Jurkat, Clone E6-1 (cell line): ENCODE data around the gene PNPLA6.
A peak's percentile ranks its signal among the peaks of the same experiment; 100 is the strongest.
"Not testable (repeated sequence)": the region's sequence is repeated elsewhere in the genome, so short reads cannot be mapped to it uniquely, and the experiment has no call there.

ENCODE experiments used
- DNase-seq: peaks from one replicate; pipeline ENCODE4 v3.0.0-alpha.2; 2011; ENCODE audit warnings: low read depth, low spot score
- H3K4me3 ChIP-seq: 2 replicates; pipeline ENCODE4 v1.5.1; 2011; ENCODE audit warnings: mild to moderate bottlenecking, low read length, control low read depth, moderate library complexity

The PNPLA6 gene

DNA sequence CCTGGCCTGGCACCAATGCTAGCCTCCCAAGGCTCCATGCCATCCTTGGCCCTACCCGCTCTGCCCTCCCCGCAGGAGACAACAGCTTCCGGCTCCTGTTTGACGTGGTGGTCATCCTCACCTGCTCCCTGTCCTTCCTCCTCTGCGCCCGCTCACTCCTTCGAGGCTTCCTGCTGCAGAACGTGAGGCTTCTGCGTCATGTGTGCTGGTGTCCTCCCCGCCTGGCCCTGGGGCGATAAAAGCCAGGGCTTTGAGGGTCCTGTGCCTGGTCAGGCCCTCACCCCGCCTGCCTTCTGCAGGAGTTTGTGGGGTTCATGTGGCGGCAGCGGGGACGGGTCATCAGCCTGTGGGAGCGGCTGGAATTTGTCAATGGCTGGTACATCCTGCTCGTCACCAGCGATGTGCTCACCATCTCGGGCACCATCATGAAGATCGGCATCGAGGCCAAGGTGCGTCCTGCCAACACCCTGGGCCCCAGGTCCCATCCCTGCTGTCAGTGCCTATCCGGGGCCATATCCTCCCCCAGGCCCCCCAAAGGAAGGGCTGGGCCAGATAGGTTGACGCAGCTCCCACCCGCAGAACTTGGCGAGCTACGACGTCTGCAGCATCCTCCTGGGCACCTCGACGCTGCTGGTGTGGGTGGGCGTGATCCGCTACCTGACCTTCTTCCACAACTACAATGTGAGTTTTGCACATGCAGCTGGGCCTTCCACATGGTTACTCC, 6.8 kb upstream of the PNPLA6 start:
- DNase-seq = no peak
- H3K4me3 ChIP-seq = no peak overlapping the region

DNA sequence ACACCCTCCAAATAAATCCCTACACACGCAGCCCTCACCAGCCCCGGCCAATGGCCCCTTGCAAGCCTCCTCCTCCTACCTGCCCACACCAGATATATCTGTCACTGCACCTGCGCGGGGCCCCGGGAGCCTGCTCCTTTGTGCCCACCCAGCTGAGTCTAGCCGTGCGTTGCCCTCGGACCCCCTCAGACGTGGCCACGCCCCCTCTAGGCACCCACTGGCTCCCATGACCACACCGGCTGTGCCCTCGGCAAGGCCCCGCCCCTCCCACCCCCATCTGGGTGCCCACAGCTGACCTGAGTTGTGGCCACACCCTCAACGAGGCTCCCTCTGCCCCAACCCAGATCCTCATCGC, 6.3 kb upstream of the PNPLA6 start:
- no peak for DNase-seq
- H3K4me3 ChIP-seq = no peak overlapping the region

DNA sequence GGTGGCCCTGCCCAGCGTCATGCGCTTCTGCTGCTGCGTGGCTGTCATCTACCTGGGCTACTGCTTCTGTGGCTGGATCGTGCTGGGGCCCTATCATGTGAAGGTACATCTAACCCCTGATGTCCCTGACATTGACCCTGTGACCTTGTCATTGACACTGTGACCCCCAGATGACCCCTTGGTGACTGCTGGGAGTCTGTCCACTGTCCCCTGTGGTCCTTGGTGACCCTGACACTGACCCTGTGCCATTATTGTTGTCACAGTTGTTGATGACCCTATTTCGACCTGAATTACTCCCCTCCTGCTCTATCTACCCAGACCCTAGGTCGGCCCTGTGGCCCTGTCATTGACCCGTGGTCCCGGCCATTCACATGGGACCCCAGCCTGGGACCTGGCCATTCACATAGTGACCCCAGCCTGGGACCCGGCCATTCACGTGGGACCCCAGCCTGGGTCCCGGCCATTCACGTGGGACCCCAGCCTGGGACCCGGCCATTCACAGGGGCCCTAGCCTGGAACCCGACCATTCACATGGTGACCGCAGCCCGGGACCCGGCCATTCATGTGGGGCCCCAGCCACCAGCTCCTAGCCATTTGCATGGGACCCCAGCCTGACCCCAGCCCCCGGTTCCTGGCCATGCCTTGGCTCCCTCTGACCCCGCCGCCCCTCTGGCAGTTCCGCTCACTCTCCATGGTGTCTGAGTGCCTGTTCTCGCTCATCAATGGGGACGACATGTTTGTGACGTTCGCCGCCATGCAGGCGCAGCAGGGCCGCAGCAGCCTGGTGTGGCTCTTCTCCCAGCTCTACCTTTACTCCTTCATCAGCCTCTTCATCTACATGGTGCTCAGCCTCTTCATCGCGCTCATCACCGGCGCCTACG, 5.7 kb upstream of the PNPLA6 start:
- no peak for DNase-seq
- H3K4me3 ChIP-seq = no peak overlapping the region

DNA sequence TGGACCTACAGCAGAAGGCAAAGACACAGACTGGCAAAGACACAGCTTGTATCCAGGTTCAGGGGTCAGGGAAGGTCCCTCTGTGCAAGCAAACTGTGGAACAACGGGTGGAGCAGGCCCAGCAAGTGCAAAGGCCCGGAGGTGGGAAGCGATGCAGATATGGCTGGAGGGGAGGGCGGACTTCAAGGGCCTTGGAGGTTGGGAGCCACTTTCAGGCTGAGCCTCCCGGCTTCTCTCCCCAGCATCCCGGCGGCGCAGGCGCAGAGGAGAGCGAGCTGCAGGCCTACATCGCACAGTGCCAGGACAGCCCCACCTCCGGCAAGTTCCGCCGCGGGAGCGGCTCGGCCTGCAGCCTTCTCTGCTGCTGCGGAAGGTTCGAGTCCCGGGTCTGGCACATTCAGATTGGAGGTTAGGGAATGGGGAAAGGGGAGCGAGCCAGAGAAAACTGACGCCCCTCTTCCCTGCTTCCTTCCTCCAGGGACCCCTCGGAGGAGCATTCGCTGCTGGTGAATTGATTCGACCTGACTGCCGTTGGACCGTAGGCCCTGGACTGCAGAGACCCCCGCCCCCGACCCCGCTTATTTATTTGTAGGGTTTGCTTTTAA, 2.1 kb upstream of the PNPLA6 start:
- DNase-seq = no peak
- H3K4me3 ChIP-seq = peak overlapping the region; percentile 18; the same call in 1 of the 2 replicates

DNA sequence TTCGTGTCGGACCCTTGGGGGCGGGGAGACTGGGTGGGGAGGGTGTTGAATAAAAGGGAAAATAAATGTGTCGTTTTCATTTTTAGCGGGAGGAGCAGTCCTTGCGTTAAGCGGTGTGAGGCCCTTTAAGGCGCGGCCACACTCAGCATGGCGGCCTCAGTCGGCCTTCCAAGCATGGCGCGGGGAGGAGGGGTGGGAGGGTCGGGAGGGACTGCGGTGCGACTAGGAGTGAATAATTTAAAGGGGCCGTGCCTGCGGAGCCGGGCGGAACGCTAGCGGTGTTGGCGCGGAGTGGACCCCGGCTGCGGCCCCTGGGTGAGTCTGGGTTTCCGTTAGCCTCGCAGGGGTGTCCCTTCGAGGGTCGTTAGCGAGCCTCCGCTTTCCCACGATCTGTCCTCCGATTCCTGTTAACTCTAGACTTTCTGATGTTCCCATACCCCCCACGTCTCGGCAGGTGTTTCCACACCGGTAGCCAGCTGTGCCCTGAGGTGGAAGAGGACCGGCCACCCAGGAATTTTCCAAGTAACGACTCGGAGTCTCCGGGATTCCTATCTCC, 1.5 kb upstream of the PNPLA6 start:
- DNase-seq = peak; percentile 80
- H3K4me3 ChIP-seq = peak overlapping the region; percentile 73

DNA sequence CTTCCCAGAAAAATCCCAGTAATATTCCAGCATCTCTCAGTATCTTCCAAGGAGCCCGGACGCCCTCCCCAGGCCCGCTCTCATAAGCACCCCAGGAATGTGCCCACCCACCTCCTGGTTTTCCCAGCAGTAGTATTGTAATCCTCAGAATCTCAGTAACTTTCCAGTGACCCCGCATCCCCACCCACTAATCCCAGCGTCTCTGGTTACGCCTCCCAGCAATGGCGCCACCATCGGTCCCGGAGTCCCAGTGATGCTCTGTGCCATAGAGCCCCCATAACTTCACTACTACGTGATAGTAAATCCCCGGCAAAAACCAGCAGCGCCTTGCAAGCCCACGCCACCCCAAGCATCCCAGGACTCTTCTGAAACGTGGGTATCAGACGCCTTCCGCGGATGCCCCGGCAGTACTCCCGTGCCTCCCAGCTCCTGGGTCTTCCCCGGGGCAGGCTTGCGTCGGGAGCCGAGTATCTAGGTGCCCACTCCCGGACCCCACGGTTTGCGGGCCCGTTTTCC, 928 bp upstream of the PNPLA6 start:
- peak; percentile 24 for DNase-seq
- H3K4me3 ChIP-seq = peak overlapping the region; percentile 73

DNA sequence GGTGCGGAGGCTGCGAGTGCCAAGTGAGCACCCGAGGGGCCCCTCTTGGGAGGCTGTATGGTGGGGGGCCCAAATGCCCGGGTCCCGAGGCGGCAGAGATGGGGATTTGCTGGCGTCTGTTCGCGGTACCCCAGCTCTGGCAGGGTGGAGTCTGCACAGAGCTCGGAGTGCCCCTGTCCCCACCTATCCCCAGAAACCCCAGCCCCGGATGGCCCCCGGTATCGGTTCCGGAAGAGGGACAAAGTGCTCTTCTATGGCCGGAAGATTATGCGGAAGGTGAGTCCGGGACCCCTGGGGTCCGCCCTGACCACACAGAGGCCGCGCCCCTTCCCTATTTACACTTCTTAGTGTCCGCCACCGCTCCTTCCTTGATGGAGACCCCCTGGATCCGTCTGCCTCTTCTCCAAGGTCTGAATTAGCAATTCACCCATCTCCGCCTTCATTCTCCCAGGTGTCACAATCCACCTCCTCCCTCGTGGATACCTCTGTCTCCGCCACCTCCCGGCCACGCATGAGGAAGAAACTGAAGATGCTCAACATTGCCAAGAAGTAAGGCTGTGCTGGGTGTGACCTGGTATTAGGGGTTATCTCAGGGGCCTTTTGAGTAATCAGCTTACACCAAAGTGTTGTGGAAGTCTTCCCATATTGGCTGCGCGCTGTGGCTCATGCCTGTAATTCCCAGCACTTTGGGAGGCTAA, 630 bp downstream of the PNPLA6 start:
- peak overlapping the region; percentile 73 for H3K4me3 ChIP-seq
- DNase-seq = no peak

DNA sequence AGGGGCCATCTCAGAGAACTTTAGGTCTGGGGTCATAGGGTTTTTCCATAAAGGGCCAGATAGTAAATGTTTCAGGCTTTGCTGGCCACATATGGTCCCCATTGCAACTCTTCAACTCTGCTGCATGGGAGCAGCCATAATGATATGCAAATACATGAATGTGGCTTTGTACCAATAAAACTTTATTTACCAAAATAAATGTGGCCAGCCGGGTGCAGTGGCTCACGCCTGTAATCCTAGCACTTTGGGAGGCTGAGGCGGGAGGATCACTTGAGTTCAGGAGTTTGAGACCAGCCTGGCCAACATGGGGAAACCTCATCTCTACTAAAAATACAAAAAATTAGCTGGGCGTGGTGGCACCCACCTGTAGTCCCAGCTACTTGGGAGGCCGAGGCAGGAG, 3.5 kb downstream of the PNPLA6 start:
- not testable (repeated sequence) for DNase-seq, H3K4me3 ChIP-seq

DNA sequence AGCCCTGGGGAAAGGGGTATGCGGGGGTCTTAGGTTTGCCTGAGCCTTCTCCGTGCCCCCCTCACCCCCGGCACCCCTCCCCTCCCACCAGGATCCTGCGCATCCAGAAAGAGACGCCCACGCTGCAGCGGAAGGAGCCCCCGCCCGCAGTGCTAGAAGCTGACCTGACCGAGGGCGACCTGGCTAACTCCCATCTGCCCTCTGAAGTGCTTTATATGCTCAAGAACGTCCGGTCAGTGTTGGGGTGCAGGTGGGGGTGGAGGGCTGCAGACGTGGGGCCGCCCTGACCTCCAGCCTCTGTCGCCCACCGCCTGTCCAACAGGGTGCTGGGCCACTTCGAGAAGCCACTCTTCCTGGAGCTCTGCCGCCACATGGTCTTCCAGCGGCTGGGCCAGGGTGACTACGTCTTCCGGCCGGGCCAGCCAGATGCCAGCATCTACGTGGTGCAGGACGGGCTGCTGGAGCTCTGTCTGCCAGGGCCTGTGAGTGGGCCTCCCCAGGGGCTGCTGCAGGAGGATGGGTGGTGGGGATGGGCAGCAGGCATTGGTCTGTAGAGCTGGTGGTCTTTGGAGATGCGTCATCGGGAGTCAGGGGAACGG, 4.4 kb downstream of the PNPLA6 start:
- H3K4me3 ChIP-seq = no peak overlapping the region
- DNase-seq = no peak

DNA sequence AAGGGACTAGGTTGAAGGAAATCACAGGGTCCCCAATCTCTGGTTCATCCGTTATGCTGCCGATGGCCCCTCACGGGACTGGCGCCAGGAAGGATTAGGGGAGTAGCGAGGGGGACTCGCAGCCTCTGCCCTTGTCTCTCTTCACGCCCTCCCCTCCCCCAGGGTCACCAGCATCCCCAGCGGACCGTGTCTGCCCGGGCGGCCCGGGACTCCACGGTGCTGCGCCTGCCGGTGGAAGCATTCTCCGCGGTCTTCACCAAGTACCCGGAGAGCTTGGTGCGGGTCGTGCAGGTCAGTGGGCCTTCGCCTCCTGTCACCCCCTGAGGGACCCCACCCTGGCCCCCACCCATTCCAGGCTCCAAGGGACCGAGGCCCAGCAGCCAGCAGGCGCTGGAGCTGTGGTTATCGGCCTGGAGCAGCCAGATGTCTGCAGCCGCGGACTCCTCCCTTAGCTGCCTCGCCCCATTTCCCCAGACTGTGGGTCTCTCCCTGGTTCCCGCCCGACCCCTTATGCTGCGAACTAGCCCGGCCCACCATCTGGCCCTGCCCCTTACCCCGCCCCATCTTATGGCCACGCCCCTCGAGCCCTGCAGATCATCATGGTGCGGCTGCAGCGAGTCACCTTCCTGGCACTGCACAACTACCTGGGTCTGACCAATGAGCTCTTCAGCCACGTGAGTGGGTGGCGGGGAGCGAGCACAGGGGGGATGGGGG, 5.4 kb downstream of the PNPLA6 start:
- DNase-seq = no peak
- no peak overlapping the region for H3K4me3 ChIP-seq

DNA sequence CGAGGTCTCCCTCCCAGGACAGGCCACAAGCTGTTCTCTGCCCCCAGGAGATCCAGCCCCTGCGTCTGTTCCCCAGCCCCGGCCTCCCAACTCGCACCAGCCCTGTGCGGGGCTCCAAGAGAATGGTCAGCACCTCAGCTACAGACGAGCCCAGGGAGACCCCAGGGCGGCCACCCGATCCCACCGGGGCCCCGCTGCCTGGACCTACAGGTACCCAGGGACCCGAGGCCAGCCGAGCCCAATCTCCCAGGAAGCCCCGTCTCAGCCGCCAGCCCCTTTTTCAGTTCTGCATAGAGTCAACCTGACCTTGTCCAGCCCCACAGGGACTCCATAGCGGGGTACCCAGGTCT, 5.9 kb downstream of the PNPLA6 start:
- no peak for DNase-seq
- H3K4me3 ChIP-seq = no peak overlapping the region

DNA sequence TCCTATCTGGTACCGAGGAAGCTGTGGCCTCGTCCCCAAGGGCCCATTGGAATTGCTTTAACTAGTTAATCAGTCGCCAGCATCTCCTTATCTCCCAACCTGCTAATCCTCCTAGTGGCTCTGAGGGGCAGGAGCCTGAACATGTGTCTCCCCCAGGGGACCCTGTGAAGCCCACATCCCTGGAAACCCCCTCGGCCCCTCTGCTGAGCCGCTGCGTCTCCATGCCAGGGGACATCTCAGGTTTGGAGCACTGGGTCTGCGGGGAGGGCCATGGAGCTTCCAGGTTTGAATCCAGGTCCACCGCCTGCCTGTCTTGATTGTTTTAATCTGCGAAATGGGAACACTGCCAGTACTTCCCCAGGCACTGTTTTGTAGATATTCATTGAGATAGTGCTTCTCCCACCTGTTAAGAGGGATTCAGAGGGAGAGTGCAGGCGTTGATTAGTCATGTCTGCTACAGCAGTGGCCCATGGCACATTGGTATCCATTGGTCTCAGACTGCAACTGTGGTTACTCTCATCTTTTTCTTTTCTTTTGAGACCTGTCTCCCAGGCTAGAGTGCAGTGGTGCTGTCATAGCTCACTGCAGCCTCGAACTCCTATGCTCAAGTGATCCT, 6.4 kb downstream of the PNPLA6 start:
- no peak for DNase-seq

DNA sequence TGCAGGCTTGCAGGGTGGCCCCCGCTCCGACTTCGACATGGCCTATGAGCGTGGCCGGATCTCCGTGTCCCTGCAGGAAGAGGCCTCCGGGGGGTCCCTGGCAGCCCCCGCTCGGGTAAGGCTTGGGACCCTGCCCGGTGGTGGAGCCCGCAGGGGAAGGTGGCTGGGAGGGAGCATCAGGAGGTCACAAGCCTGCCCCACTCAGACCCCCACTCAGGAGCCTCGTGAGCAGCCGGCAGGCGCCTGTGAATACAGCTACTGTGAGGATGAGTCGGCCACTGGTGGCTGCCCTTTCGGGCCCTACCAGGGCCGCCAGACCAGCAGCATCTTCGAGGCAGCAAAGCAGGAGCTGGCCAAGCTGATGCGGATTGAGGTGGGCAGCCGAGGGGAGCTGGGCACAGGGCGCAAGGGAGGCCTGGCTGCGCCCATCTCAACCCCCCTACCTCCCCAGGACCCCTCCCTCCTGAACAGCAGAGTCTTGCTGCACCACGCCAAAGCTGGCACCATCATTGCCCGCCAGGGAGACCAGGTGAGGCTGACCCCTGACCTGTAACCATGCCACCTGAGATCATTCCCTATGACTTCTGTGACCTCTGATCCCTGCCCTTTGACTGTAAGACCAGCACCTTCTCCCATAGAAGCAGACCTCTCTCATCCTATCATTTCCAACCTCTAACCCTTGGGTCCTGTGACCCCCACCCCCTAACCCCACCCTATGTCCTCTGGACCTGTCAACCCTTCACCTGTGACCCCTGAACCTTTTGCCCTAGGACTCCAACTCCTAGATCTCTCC, 7.2 kb downstream of the PNPLA6 start:
- H3K4me3 ChIP-seq = no peak overlapping the region
- no peak for DNase-seq

More for the DNA sequence above, 6.4 kb downstream of the PNPLA6 start:
- no peak overlapping the region for H3K4me3 ChIP-seq

DNA sequence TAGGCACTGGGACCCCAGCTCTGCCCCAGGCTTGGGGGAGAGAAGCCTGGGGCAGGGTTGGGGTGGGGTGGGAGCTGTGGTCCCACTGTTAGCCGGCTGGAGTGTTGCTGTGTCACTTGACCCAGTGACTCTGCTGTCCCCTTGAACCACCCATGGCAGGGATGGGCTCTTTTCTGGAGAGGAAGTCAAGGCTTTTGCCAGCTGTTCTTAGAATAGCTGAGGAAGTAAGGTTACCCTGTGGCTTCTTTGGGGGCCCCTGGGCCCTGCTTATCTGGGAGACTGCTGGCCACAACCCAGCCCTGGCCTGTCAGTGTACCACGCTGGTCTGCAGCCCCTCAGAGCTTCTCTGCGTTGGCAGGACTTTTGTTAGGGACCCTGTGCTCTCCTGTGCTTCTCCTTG, 9.1 kb downstream of the PNPLA6 start:
- DNase-seq = no peak
- H3K4me3 ChIP-seq = no peak overlapping the region

DNA sequence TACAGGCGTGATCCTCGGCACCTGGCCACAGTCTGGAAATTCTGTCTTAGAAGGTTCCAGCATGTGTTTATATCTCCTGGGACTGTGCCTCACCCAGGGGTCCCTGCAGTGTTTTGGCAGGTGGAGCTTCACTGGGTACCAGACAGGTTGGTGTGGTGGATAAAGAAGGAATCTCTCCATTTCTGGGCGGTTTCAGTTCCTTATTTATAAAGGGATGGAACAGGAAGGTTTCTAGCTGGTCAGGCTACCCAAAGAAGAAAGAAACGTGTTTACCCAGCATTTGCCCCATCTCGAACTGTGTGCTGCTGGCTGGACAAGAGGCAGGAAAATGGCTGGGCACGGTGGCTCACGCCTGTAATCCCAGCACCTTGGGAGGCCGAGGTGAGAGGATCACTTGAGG, 9.8 kb downstream of the PNPLA6 start:
- no peak for DNase-seq
- no peak overlapping the region for H3K4me3 ChIP-seq

DNA sequence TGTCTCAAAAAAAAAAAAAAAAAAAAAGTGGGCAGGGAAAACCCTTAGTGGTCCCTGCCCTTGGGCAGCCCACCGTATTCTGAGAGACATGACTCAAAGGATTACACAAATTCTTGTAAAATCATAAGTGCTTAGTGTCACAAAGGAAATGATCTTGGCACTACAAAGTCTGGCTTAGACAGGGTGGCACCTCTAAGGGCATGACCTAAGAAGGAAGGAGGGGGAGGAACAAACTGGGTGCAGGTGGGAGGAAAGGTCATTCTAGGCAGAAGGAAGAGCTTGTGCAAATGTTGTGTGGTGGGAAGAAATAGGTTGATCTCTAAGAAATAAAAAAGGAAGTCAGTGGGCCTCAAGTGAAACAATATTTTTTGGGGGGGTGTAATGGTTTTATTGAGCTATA, 10.4 kb downstream of the PNPLA6 start:
- H3K4me3 ChIP-seq = no peak overlapping the region
- DNase-seq = no peak

DNA sequence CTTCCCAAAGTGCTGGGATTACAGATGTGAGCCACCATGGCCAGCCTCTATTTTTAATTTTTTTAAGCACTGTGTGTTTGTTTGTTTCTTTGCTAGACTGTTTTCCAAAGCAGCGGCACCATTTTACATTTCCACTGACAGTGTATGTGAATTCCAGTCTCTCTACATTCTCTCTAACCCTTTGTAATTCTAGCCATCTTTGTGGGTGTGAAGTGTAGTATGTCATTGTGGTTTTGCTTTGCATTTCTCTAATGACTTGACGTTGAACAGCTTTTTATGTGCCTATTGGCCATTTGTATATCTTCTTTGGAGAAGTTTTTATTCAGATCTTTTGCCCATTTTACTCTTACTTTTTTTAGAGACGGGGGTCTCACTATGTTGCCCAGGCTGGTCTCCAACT, 11.6 kb downstream of the PNPLA6 start:
- no peak for DNase-seq
- no peak overlapping the region for H3K4me3 ChIP-seq
